Adipocyte (in vitro differentiated cells): ENCODE results near the gene PCNX1.

ENCODE experiments used
- DNase-seq: peaks from one replicate; pipeline ENCODE4 v3.0.0-alpha.2; 2015; ENCODE audit warnings: low read depth
- H3K27me3 ChIP-seq: replicated peaks from 2 replicates; pipeline ENCODE4 v1.7.0; 2013; ENCODE audit warnings: mild to moderate bottlenecking, low read length, moderate library complexity; ENCODE audit not compliant: control insufficient read depth, insufficient read depth
- H3K36me3 ChIP-seq: 2 replicates; pipeline ENCODE4 v1.7.0; 2013; ENCODE audit warnings: low read length, mild to moderate bottlenecking, moderate library complexity; ENCODE audit not compliant: control insufficient read depth, insufficient read depth, severe bottlenecking
- H3K4me1 ChIP-seq: 2 replicates; pipeline ENCODE4 v1.7.0; 2013; ENCODE audit warnings: mild to moderate bottlenecking, low read length, moderate library complexity; ENCODE audit not compliant: control insufficient read depth, insufficient read depth
- H3K4me3 ChIP-seq: 2 replicates; pipeline ENCODE4 v1.7.0; 2013; ENCODE audit warnings: mild to moderate bottlenecking, low read length, moderate library complexity
- H3K9ac ChIP-seq: 2 replicates; pipeline ENCODE4 v1.7.0; 2013; ENCODE audit warnings: mild to moderate bottlenecking, low read length, moderate library complexity
- H3K9me3 ChIP-seq: 2 replicates; pipeline ENCODE4 v1.7.0; 2013; ENCODE audit warnings: mild to moderate bottlenecking, low read length, moderate library complexity; ENCODE audit not compliant: control insufficient read depth

PCNX1 gene

DNA sequence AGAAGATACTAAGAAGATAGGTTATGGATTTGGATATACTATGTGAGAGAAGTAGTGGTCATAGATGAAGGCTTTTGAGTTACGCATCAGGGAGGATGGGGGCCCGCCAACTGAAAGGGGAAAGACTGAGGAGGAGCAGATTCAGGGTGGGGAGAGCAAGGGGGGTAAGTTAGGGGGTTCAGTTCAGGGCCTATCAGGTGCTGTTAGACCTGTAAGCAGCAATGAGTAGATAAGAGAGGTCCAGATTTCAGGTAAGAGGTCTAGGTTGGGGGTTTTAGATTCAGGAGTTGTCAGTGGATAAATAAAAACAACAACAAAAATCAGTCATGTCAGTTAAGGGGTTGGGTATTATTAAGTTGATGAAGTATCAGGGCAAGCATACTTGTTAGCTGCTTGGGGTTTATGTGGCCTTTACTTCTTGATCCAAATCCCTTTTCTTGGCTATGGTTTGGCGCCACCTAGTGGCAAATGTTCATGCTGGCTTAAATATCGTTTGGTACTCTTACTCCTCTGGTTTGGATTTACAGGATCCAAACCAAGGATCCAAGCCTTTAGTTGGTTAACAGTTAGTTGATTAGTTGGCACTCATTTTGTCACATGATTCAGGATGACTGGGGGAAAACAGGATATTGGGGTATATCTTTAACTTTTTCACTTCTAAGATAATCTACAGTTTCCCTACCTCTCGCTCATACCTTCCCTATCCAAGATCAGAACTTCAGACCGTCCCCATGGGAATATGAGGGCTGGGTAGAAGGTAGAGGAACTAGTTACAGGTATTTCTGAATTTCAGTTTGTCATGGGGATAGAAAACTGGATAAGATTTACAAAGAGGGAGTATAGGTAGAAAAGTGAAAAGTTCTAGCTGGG lies 65.1 kb downstream of the PCNX1 start:
- peak; percentile 95 for DNase-seq
- no peaks in the 10 kb centered on the region for H3K9me3 ChIP-seq
- peaks cover 61% of the 10 kb centered on the region for H3K36me3 ChIP-seq
- H3K27me3 ChIP-seq = no peaks in the 10 kb centered on the region
- peaks cover 15% of the 10 kb centered on the region for H3K4me1 ChIP-seq
- no peak overlapping the region for H3K4me3 ChIP-seq
- H3K9ac ChIP-seq = peak overlapping the region; percentile 11

DNA sequence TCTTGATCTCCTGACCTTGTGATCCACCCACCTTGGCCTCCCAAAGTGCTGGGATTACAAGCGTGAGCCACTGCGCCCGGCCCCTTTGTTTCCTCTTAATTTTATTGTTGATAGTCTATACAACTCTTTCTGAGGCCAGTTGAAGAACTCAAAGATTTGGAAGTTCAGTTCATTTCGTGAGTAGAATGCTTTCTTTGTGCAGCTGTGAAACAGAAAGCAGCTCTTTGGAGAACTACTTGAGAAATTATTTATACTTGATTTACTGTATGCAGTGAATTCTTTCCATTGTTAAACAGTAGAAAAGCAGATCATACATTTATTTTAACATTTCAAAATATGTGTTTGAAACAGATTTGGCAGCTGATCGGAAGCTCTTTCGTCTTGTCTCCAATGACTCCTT lies 69.3 kb downstream of the PCNX1 start:
- peaks cover 45% of the 10 kb centered on the region for H3K36me3 ChIP-seq
- H3K9me3 ChIP-seq = no peaks in the 10 kb centered on the region
- no peak overlapping the region for H3K4me3 ChIP-seq
- H3K27me3 ChIP-seq = no peaks in the 10 kb centered on the region
- H3K4me1 ChIP-seq = peaks cover 7% of the 10 kb centered on the region
- DNase-seq = no peak
- no peak overlapping the region for H3K9ac ChIP-seq

DNA sequence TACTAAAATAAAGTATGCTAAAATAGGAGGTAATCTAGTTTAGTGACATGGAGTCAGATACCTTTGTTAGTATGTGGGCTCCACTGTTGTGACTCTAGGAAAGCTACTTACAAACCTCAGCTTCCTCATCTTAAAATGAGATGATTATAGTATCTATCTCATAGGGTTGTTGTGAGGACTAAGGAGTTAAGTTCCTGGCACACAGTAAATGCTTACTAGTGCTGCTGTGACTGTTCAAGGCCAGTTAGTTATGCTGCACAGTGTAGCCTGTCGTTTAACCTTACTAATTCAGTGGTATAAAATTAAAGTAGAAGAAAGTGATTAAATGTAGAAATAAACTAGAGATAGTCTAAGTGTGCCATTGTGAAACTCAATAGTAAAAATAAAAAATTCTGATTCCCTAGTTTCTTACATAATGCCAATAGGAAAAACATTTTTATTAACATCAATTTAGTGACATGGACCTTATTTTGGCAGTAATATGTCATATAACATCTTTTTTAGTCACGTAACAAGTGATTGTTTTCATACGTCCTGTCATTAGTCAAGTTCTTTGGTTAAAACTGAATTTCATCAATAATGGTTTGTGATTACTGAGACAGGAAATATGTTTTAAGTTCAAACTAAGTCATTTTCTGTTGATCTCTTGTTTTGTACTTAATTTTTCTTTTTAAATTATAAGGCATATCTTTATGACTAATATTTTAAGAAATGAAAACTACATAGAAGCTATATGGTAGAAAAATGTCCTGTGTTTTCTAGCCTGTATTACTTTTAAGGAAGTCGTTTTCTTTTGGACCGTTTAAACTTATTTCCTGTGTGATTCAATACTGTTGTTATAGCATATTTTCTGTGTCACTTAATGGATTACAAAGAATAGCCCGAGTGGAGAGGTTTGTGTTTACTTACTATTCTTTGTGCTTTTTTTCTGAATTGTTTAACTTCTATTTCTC lies 74.0 kb downstream of the PCNX1 start:
- peaks cover 42% of the 10 kb centered on the region for H3K36me3 ChIP-seq
- H3K4me3 ChIP-seq = no peak overlapping the region
- no peak for DNase-seq
- H3K9ac ChIP-seq = no peak overlapping the region
- peaks cover 3% of the 10 kb centered on the region for H3K4me1 ChIP-seq
- H3K9me3 ChIP-seq = no peaks in the 10 kb centered on the region
- no peaks in the 10 kb centered on the region for H3K27me3 ChIP-seq

DNA sequence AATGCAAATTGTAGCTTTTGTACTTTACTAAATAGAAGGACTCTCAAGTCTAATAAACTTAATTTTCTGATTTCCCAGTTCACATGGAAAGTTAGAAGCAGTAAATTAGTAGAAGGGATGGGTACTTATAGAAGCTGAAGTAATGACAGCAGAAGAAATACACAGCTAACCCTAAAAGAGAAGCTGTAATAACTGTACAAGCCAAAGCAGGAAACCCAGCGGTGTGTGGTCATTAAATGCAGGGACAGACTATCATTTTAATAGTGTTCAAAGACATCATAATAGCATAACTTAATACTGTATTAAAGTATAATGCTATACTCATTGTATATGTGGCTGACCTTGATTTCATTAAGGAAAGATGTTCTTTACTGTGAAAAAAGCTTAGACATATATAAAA lies 74.9 kb downstream of the PCNX1 start:
- H3K4me1 ChIP-seq = peaks cover 3% of the 10 kb centered on the region
- no peaks in the 10 kb centered on the region for H3K27me3 ChIP-seq
- H3K36me3 ChIP-seq = peaks cover 35% of the 10 kb centered on the region
- H3K9me3 ChIP-seq = no peaks in the 10 kb centered on the region
- no peak for DNase-seq
- H3K9ac ChIP-seq = no peak overlapping the region
- H3K4me3 ChIP-seq = no peak overlapping the region

DNA sequence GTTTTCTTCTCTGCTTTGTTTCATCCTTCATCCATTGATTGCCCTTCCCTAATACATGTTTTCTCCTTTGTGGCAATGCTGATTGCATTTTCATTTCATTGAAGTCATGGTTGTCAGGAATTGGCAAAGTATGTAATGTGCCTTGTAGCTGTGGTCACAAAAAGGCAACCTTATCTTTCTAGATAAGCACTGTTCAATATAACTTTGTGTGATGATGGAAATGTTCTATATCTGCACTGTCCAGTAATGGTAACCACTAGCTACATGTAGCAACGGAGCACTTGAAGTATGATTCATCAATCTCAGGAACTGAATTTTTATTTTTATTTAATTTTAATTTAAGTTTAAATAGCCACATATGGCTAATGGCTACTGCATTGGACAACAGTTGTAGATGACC lies 79.8 kb downstream of the PCNX1 start:
- H3K9ac ChIP-seq = no peak overlapping the region
- peaks cover 3% of the 10 kb centered on the region for H3K4me1 ChIP-seq
- DNase-seq = no peak
- H3K4me3 ChIP-seq = no peak overlapping the region
- H3K9me3 ChIP-seq = no peaks in the 10 kb centered on the region
- H3K36me3 ChIP-seq = peaks cover 25% of the 10 kb centered on the region
- no peaks in the 10 kb centered on the region for H3K27me3 ChIP-seq

DNA sequence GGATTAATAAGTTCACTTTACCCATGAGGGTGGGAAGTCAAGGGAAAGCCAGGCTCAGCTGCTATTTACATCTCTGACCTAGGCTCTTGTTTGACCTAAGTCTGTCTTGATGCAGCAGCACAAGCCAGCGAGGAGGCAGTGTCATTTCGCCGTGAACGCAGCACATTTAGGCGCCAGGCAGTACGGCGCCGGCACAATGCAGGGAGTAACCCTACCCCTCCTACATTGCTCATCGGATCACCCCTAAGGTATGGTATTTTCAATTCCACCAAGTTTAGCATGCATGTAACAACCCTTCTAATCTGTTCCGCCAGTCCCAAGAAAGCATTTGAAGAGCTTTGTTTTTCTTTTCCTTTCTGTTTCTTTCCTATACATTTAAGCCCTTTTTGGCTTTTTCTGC lies 81.2 kb downstream of the PCNX1 start:
- Histone ChIP-seq H3K4me1 (no peaks in the 10 kb centered on the region), H3K36me3 (peaks cover 25% of the 10 kb centered on the region), H3K27me3 (no peaks in the 10 kb centered on the region), H3K4me3 (no peak overlapping the region), H3K9me3 (no peaks in the 10 kb centered on the region), H3K9ac (no peak overlapping the region)
- no peak for DNase-seq

DNA sequence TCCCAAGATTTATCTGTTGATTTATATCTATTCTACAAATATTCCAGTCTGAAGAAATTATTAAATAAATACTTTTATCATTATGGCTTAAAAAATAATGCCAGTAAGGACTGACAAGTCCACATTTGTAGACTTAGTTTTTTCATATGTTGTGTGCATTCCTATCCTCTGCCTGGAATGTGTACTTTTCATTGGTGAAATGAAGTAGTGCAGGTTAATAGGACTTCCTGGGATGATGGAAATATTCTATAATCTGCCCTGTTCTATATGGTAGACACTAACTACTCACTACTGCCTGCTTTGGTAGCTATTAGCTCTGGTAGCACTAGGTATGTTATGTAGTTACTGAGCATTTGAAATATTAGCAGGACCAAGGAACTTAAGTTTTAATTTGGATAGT lies 86.7 kb downstream of the PCNX1 start:
- no peaks in the 10 kb centered on the region for H3K4me1 ChIP-seq
- DNase-seq = no peak
- no peaks in the 10 kb centered on the region for H3K9me3 ChIP-seq
- H3K4me3 ChIP-seq = no peak overlapping the region
- H3K27me3 ChIP-seq = no peaks in the 10 kb centered on the region
- no peak overlapping the region for H3K9ac ChIP-seq
- H3K36me3 ChIP-seq = peaks cover 20% of the 10 kb centered on the region

DNA sequence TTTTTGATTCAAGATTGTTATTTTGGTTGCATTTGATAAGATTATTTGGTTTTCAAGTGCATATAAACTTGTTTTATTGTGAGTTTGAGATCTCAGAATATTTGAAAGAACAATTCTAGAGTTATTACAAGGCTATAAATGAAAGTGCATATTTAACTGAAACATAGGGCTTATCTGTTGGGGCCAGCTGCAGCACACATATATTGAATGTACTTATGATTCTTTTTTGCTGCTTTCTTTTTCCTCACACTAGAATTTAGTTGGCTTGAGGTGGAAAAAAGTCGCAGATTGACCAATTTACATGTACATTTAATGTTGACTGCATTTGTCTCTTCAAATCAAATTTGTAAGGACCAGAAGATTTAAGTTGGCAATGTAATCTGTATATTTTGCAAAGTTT lies 88.0 kb downstream of the PCNX1 start:
- DNase-seq = no peak
- no peak overlapping the region for H3K4me3 ChIP-seq
- peaks cover 16% of the 10 kb centered on the region for H3K36me3 ChIP-seq
- no peaks in the 10 kb centered on the region for H3K27me3 ChIP-seq
- H3K9me3 ChIP-seq = no peaks in the 10 kb centered on the region
- H3K4me1 ChIP-seq = no peaks in the 10 kb centered on the region
- no peak overlapping the region for H3K9ac ChIP-seq

DNA sequence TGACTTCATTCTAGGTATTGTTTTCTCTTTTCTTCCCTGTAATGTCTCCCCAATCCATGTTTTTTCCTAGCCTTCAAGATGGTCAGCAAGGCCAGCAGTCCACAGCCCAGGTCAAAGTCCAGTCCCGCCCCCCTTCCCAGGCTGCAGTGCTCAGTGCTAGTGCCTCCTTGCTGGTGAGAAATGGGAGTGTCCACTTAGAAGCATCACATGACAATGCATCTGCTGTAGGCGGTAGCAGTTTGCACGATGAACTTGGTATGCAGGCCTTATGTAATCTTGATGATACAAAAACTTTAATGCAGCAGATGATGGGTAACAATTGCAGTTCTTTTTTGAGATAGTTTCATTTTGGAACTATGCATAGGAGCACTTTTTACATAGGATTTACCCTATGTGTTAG lies 88.4 kb downstream of the PCNX1 start:
- peaks cover 16% of the 10 kb centered on the region for H3K36me3 ChIP-seq
- no peak for DNase-seq
- no peaks in the 10 kb centered on the region for H3K9me3 ChIP-seq
- H3K9ac ChIP-seq = no peak overlapping the region
- no peaks in the 10 kb centered on the region for H3K27me3 ChIP-seq
- H3K4me3 ChIP-seq = no peak overlapping the region
- H3K4me1 ChIP-seq = no peaks in the 10 kb centered on the region

DNA sequence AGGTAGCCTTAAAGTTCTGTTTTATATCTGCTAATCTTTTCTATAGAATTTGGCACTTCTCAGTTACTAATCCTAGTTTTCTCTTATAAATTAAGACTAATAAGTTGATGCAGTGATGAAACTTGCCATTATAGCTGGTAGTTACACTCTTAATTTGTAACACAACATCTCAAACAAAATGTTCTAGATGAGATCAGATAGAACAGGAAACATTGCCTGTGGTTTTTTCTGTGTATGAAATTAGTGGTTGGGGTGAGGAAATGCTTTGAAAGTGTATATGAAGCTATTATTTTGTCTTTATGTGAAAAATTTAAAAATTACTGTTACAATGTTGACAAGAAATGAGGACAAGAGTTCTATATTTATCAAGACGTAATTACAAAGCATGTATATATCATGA lies 91.9 kb downstream of the PCNX1 start:
- H3K9ac ChIP-seq = no peak overlapping the region
- no peak overlapping the region for H3K4me3 ChIP-seq
- DNase-seq = no peak
- no peaks in the 10 kb centered on the region for H3K27me3 ChIP-seq
- H3K9me3 ChIP-seq = no peaks in the 10 kb centered on the region
- peaks cover 33% of the 10 kb centered on the region for H3K36me3 ChIP-seq
- H3K4me1 ChIP-seq = peaks cover 7% of the 10 kb centered on the region

DNA sequence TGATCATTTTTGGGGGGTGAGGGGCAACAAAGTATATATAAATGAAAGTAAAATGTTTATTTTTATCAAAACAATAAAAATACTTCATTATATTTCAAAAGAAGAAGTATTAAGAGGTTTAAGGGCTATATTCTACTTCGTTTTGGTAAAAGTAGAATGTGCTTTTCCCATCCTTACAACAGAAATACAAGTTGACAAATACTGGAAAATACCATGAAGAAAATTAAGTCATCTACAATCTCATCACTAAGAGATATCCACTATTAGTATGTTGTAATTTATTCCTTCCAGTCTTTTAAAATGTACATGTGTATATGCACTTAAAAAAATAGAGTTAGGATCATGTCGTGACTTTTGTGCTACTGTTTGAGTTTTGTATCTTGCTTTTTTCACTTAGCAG lies 92.8 kb downstream of the PCNX1 start:
- Histone ChIP-seq H3K4me1 (peaks cover 11% of the 10 kb centered on the region), H3K4me3 (no peak overlapping the region), H3K9me3 (no peaks in the 10 kb centered on the region), H3K27me3 (no peaks in the 10 kb centered on the region), H3K9ac (no peak overlapping the region), H3K36me3 (peaks cover 42% of the 10 kb centered on the region)
- no peak for DNase-seq
